ENCODE results near the gene LBP.
"Not testable (repeated sequence)": the region's sequence is repeated elsewhere in the genome, so short reads cannot be mapped to it uniquely, and the experiment has no call there.

Gene LBP

DNA sequence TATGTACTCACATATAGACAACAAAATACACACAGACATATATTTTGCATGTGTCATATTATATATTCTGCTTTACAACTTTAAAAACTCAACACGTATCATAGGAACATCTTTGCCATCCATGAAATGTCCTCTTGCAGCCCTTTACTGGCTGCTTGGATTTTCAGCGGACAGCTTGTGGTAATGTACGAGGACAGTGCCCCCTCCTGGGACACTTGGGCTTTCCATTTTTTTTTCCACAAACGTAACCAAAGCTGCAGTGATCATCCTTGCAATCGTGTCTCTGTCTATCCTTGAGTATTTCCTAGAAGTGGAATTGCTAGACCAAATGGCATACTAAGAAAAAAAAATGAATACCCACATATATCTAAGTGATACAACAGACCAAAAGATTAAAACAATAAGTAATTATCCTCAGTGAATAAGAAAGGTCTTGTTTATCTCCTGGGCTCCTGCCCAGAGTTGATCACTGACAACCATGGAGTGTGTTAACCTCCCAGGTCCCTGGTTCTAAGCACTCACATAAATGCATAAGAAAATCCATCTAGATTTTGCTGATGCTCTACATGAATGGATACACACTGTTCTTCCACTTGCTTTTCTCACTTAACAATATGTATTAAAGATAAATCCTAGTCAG is 24.2 kb upstream of the LBP start:
- no peak for DNase-seq (ENCODE audit: low spot score)

- DNase-seq (ENCODE audit: low spot score) = no peak
Observed at GRCh38 chr20:38324159-38324558, 22.1 kb upstream of the LBP start.

- DNase-seq (ENCODE audit: low spot score) = no peak
Observed at GRCh38 chr20:38325167-38325566, 21.1 kb upstream of the LBP start.

DNA sequence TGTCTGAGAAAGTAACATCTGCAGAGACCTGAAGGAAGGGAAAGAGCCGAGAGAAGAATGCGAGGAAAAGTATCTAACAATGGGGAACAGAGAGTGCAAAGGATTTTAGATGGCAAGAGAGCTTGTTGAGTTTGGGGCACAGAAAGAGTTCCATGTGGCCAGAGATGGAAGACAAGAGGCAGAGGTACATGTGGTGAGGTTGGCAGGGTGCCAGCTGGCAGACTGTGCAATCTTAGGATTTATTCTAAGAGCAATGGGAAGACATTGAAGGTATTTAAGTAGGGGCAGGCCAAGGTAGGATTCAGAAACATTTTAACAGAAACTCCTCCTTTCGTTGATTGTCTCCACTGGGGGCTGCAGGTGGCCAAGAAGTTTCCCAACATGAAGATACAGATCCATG is 20.4 kb upstream of the LBP start:
- no peak for DNase-seq (ENCODE audit: low spot score)

DNA sequence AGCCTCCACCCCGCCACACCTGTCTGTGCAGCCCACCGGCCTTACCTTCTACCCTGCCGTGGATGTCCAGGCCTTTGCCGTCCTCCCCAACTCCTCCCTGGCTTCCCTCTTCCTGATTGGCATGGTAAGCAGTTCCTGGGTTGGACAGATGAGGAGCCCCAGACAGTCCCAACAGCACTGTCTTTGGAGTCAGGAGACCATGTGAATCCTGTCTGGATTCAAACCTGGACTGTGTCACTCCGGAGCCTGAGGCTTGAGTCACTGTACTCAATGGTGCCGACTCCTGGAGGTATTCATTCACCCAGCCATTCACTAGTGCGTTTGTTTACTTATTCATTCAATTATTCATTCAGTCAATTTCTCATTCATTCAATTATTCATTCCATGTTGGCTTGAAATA is 20.0 kb upstream of the LBP start:
- no peak for DNase-seq (ENCODE audit: low spot score)

DNA sequence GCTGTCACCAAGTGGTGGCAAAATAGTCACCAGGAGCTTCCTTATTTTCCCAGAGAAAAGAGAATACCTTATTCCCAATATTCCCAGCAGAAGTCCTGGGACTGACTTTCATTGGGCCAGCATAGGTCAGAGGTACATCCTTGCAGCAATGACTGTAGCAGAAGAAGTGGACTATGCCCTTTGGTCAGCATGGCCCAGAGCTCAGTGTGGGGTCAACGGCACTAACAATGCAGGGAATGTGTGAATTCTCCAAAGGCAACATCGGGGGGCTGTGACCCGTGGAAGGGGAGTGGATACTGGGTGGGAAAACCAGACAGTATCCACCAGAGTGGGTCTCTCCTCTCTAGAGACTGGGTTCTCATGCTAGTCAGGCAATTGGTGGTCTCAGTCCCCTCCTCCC is 15.6 kb upstream of the LBP start:
- no peak for DNase-seq (ENCODE audit: low spot score)

- DNase-seq (ENCODE audit: low spot score) = no peak
Observed at GRCh38 chr20:38331245-38331644, 15.0 kb upstream of the LBP start.

DNA sequence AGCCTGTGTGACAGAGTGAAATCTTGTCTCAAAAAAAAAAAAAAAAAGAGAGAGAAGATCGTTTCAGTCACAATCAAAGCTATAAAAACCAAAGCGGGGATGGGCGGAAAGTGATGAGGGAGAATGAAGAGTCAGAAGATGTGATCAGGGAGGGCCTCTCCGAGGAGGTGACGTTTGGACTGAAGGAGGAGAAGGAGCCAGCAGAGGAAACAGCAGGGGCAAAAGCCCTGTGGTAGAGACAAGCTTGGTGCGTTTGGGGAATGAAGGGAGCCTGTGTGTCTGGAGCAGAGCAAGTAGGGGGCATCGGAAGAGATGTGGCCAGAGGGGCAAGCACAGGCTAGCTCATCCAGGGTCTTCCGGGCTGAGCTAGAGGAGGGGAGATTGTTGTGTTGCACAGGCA is 14.5 kb upstream of the LBP start:
- DNase-seq (ENCODE audit: low spot score) = no peak

- no peak for DNase-seq (ENCODE audit: low spot score)
Observed at GRCh38 chr20:38334016-38334415, 12.3 kb upstream of the LBP start.

DNA sequence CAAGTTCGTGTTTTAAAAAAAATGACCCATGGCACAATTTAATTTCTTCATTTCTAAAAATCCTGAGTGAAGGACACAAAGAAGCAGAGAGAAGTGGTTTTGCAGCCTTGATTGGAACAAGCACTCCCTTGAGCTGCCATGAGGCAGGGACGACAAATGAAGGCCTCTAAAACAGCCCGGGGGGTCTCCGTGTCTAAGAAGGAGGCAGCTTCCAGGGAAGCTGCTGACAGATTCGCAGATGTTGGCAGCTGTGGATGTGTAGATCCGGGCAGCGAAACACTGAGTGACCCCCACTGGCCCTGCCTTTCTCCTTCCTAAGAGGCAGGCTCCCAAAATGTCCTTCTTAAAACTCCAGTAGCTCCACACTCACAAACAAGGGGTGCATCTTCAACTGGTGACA is 9.6 kb upstream of the LBP start:
- no peak for DNase-seq (ENCODE audit: low spot score)

DNA sequence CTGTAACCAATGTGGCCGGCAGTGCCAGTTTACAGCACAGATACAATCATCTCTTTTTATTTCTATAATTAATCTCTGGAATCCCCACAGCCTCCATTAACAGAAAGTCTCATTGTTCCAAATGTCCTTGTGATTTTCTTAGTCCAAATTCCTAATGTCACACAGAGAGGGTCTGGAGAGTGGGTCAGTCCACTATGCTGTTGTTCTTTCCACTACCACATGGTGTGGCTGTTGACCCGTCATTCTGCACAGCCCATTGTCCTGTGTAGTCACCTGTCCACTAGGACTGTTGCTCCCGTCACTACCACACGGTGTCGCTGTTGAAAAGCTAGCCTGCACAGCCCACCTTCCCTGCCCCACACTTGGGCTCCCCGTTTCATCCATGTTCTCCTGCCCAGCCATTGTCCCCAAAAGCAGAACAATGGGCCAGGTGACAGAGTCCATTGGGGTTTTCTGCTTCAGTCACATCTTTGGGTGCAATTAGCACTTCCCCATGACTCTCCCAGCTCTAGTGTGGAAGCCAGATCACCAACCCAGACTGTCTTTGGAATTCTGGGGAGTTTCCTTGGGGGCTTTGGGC is 8.6 kb upstream of the LBP start:
- no peak for DNase-seq (ENCODE audit: low spot score)

DNA sequence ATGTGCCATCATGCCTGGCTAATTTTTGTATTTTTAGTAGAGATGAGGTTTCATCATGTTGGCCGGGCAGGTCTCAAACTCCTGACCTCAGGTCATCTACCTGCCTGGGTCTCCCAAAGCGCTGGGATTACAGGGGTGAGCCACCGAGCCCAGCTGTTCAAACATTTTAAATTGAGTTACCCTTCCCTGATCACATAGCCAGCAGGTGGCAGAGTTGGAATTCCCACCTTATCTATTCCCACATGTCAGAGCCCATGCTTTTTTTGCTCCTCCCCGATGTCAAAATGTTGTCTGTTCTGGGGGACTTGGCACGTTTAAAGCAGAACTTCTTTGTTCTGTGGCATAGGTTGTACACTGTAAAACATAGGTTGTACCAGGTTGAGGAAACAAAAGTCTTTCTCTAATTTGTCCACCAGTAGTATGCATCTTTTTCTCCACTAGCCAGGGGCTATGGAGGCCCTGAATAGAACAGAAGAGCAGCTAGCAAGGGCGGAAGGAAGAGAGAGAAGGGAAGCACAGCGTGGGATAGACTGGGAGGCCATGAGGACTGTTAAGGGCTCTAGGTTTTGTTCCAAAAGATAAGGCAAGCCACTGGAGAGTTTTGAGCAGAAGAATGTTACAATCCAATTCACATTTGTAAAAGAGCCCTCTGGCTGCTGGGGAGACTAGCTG is 7.3 kb upstream of the LBP start:
- DNase-seq (ENCODE audit: low spot score) = no peak

DNA sequence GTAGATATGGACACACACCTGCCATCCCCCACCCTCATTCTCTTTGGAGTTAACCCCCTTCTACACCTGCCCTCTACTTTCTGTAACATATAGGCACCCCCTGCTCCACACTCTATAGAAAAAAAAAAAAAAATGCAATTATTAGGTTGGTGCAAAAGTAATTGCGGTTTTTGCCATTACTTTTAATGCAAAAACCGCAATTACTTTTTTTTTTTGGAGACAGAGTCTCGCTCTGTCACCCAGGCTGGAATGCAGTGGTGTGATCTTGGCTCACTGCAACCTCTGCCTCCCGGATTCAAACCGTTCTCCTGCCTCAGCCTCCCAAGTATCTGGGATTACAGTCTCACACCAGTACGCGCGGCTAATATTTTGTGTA is 6.8 kb upstream of the LBP start:
- not testable (repeated sequence) for DNase-seq (ENCODE audit: low spot score)

DNA sequence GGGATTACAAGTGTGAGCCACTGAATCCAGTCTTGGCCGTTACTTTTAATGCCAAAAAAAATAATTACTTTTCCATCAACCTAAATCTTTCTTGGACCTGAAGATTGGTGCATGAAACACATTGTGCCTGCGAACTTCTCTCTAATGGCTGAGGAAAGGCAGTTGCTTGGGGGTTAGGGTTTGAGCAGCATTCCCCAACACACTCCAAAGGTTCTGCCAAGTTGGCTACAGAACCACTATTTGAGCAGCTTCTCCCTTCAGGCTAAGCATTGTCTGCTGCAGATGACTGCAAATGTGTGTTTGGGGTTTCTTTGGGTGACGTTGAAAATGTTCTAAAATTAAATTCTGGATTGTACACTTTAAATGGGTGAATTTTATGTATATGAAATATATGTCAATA is 6.3 kb upstream of the LBP start:
- DNase-seq (ENCODE audit: low spot score) = no peak

- DNase-seq (ENCODE audit: low spot score) = no peak
Observed at GRCh38 chr20:38340693-38341092, 5.6 kb upstream of the LBP start.

DNA sequence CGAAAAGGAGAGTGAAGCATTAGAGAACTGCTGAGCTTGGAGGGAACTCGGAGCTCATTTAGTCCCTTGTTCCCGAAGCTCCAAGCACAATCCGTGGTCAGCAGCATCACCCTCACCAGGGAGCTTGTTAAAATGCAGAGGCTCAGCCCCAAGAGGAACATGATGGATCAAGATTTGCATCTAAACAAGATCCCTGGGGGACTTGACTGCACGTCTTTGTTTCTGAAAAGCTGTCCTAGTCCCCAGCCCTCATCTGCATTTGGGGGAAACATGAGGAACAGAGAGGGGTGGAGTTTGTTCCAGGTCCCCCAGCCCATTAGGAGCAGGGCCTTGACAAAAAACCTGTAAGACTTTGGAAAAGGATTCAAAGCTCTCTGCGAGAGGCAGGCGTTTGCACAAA is 4.1 kb upstream of the LBP start:
- DNase-seq (ENCODE audit: low spot score) = no peak

GRCh38 chr20:38342713-38343310 is 3.5 kb upstream of the LBP start:
- DNase-seq (ENCODE audit: low spot score) = no peak

DNA sequence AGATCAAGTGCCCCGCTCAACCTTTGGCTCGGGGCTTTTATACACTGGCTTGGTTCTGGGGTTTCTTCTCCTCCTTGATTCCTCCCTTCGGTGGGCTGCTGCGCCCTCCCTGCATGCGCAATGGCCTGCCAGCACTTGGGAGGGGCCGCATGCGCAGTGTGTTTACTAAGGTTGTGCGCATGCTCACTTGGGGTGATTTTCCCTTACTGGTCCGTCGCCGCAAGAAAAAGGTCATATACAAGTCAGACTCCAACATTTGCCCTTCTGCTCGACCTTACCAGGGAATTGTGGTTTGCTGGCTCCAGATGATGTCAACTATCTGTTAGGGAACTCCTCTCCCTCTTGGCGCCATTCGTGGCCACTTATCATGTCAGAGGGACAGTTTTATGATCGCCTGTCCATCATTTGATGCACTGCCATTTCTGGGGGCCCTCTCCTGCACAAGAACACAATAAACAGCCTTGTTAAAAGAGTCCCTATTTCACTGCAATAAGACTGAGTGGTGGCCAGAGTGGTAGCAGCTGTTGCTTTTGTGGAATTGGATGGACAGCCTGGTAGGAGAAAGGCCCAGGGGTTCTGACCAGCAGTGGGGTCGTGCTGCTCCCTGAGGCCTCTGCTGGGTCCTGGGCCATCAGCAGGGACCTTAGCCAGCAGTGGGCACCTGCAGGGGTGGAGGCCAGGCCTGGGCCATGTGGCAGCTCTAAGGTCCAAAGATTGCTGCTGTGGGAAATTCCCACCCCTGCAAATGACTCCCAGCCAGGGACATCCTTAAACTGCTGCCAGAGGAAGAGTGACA is 2.8 kb upstream of the LBP start:
- DNase-seq (ENCODE audit: low spot score) = no peak

DNA sequence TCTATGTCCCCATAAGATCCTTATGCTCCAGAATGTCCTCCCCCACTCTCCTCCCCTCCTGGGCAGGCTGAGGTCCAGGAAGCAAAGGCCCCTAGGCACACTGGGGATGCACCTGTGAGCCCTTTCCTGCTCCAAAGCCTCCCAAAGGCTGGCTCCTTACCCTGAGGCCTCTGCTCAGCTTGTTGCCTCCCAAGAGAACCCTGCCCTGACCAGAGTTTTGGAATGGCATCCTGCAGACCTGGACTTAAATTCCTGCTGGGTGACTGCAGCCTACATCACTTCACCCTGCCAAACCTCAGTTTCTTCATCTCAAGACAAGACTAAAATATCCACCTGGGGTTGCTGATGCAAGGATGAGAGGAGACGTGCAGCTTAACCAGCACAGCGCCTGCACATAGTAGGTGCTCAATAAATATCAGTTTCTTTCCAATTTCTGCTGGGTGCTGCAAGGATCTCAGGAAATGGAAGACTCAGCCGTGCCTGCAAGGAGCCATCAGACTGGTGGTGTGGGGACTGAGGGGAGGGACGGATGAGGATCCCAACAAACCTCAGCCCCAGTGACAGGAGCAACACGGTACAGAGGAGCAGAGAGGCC is 2.1 kb upstream of the LBP start:
- DNase-seq (ENCODE audit: low spot score) = no peak

DNA sequence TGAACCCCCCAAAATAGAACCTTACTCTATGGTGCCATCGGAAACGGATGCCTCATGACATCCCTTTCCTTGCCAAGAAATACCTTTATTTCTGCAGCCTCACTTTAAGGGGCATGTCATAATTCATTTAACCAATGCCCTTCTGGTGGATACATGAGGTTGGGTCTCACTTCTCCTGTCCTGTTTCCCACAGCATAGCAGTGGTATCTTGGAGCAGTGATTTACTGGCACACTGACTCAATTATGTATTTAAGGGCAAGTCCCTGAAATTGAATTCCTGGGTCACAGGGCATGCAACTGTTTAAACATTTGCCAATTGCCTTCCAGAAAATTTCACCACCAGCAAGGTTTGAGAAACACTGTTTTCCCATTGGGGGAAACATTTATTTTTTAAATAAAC is 639 bp upstream of the LBP start:
- no peak for DNase-seq (ENCODE audit: low spot score)

- no peak for DNase-seq (ENCODE audit: low spot score)
Observed at GRCh38 chr20:38346741-38347140, 459 bp downstream of the LBP start.

GRCh38 chr20:38349856-38350255 is 3.6 kb downstream of the LBP start:
- no peak for DNase-seq (ENCODE audit: low spot score)
